Nephron progenitor cell (in vitro differentiated cells): ENCODE measurements around the gene LUZP1.
A peak's percentile ranks its signal among the peaks of the same experiment; 100 is the strongest.

Source experiments
- DNase-seq: peaks from one replicate; pipeline ENCODE4 v3.0.0; 2021
- H3K27ac Mint-ChIP-seq: 2 replicates; pipeline ENCODE4 v1.8.0; 2021; ENCODE audit warnings: mild to moderate bottlenecking, moderate library complexity, mixed read lengths
- H3K27me3 Mint-ChIP-seq: 2 replicates; pipeline ENCODE4 v1.8.0; 2021; ENCODE audit warnings: mild to moderate bottlenecking, low read depth, mixed read lengths; ENCODE audit not compliant: poor library complexity
- H3K36me3 Mint-ChIP-seq: 2 replicates; pipeline ENCODE4 v1.8.0; 2021; ENCODE audit warnings: low read depth, mixed read lengths
- H3K4me1 Mint-ChIP-seq: 2 replicates; pipeline ENCODE4 v1.8.0; 2021; ENCODE audit warnings: mixed read lengths
- H3K4me3 Mint-ChIP-seq: 2 replicates; pipeline ENCODE4 v1.8.0; 2021; ENCODE audit warnings: mild to moderate bottlenecking, moderate library complexity, mixed read lengths
- H3K9me3 Mint-ChIP-seq: 2 replicates; pipeline ENCODE4 v1.8.0; 2021; ENCODE audit warnings: mild to moderate bottlenecking, moderate library complexity, mixed read lengths
- TF ChIP-seq, protein P1 (sequence below): fragments of 200-600 bp; sonication (generic); IDR thresholded peaks from 2 replicates; pipeline ENCODE4 v1.5.0; 2021; ENCODE audit warnings: antibody characterized with exemption

LUZP1 gene

DNA sequence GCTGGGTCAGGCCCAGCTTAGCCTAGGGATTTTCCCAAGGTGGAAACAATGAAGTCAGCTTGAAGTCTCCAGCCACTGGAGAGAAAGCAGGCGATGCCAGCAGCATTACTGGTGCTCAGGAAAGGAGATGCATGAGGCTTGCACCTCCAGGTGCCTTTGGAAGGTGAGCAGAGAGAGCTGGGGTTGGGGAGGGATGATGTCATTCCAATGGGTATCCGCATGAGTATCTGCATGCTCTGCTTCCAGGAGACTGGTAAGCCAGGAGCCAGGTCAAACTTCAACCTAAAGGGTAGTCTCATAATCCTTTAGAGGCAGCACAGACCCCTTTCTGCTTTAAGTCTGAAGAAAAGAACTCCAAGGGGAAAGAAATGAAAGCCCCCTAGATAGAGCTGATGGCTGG is 80.6 kb downstream of the LUZP1 start:
- H3K9me3 Mint-ChIP-seq = no peaks in the 10 kb centered on the region
- H3K4me3 Mint-ChIP-seq = no peak overlapping the region
- H3K4me1 Mint-ChIP-seq = no peaks in the 10 kb centered on the region
- H3K27ac Mint-ChIP-seq = peak overlapping the region; percentile 82
- peaks cover 66% of the 10 kb centered on the region for H3K36me3 Mint-ChIP-seq
- peaks cover 6% of the 10 kb centered on the region for H3K27me3 Mint-ChIP-seq
- TF ChIP-seq, protein P1, sequence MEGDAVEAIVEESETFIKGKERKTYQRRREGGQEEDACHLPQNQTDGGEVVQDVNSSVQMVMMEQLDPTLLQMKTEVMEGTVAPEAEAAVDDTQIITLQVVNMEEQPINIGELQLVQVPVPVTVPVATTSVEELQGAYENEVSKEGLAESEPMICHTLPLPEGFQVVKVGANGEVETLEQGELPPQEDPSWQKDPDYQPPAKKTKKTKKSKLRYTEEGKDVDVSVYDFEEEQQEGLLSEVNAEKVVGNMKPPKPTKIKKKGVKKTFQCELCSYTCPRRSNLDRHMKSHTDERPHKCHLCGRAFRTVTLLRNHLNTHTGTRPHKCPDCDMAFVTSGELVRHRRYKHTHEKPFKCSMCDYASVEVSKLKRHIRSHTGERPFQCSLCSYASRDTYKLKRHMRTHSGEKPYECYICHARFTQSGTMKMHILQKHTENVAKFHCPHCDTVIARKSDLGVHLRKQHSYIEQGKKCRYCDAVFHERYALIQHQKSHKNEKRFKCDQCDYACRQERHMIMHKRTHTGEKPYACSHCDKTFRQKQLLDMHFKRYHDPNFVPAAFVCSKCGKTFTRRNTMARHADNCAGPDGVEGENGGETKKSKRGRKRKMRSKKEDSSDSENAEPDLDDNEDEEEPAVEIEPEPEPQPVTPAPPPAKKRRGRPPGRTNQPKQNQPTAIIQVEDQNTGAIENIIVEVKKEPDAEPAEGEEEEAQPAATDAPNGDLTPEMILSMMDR = no peak
- no peak for DNase-seq

DNA sequence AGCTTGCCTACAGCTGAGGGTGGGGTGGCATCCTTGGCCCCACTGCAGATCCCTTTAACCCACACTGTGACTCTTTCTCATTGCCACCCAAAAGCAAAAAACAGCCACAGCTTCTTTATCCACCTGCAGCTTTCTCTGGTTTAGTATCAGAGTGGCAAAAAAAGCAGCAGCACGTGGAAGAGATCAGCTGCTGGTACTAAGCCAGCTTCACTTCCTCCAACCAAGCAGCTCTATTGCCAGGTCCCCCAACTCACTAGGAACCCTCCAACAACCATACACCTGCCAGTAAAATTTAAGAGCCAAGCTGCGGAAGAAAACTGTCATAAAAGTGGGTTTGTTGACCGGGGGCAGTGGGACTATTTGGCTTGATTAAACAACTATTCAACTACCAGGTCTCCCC is 83.0 kb downstream of the LUZP1 start:
- no peak overlapping the region for H3K4me3 Mint-ChIP-seq
- H3K36me3 Mint-ChIP-seq = peaks cover 80% of the 10 kb centered on the region
- H3K27ac Mint-ChIP-seq = peak overlapping the region; percentile 96
- H3K9me3 Mint-ChIP-seq = no peaks in the 10 kb centered on the region
- H3K4me1 Mint-ChIP-seq = no peaks in the 10 kb centered on the region
- TF ChIP-seq, protein P1 = no peak
- H3K27me3 Mint-ChIP-seq = peaks cover 6% of the 10 kb centered on the region
- no peak for DNase-seq

DNA sequence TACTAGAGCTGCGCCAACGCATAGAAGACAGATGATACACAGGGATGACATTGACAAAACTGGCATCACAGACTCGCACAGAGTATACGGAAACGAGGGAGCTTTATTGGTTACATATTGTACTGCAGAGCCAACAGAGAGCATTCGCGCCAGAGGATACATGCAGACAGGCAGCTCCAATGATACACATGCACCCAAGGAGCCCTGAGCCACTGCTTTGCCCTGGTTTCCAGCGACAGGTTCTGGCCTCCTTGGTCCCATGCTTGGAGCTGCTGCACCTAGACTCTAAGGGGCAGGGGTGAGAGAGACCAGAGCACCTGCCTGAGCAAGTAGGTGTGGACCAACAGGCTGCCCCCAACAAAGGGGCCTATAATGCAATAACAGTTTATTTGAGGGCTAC is 83.8 kb downstream of the LUZP1 start:
- Mint-ChIP-seq H3K4me1 (no peaks in the 10 kb centered on the region), H3K36me3 (peaks cover 83% of the 10 kb centered on the region), H3K27me3 (peaks cover 6% of the 10 kb centered on the region), H3K4me3 (no peak overlapping the region), H3K27ac (peak overlapping the region; percentile 76), H3K9me3 (no peaks in the 10 kb centered on the region)
- TF ChIP-seq, protein P1 = no peak
- no peak for DNase-seq

DNA sequence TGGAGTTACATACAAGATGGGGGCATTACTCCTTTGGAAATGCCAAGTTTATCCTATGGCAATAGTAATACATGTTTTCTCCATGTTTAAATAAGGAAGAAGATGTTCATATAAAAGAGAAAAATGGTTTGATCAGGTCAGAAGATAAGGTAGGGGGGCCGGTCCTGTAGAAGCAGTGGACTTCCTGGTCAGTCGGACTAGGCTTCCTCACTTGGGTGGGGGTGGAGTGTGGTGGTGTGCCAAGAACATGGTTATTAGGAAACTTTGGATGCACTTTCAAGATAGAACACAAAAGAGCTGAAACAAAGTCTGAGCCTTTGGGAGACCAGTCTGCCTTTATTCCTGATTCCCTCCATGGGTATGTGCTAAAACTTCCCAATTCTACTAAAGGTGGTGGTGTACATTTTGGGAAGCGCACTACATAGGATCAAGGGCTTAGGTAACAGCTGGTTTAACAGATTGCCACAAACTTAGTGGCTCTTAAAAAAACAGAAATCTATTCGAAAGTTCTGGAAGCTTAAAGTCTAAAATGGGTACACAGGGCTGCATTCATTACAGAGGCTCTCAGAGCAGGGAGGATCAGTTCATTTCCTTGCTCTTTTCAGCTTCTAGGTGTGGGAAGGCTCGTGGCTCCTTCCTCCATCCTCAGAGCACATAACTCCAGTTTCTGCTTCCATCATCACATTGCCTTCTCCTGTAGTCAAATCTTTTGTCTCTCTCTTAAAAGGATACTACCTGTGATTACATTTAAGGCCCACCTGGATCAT is 84.8 kb downstream of the LUZP1 start:
- H3K4me3 Mint-ChIP-seq = no peak overlapping the region
- TF ChIP-seq, protein P1 = no peak
- no peaks in the 10 kb centered on the region for H3K9me3 Mint-ChIP-seq
- H3K4me1 Mint-ChIP-seq = no peaks in the 10 kb centered on the region
- peak overlapping the region; percentile 64 for H3K27ac Mint-ChIP-seq
- peaks cover 6% of the 10 kb centered on the region for H3K27me3 Mint-ChIP-seq
- no peak for DNase-seq
- peaks cover 92% of the 10 kb centered on the region for H3K36me3 Mint-ChIP-seq

DNA sequence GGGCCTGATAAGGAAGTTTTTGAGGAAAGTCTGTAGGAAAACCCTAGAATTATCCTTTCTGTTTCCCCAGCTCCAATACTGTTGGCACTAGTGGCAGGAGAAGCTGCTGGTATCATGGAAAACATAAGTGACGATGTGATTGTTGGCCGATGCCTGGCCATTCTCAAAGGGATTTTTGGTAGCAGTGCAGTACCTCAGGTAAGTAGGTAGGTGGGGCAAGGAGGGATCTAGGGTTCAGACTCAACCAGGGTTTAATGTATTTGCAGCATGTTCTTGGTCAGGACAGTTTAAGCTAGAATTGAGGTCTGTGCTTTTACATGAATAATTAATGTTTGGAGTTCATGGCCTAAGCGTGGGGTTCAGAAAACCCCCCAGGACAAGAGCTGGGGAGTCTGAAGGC is 87.3 kb downstream of the LUZP1 start:
- Mint-ChIP-seq H3K36me3 (peaks cover 90% of the 10 kb centered on the region), H3K27ac (no peak overlapping the region), H3K27me3 (peaks cover 1% of the 10 kb centered on the region), H3K4me1 (no peaks in the 10 kb centered on the region), H3K9me3 (no peaks in the 10 kb centered on the region), H3K4me3 (no peak overlapping the region)
- DNase-seq = no peak
- TF ChIP-seq, protein P1 = no peak

DNA sequence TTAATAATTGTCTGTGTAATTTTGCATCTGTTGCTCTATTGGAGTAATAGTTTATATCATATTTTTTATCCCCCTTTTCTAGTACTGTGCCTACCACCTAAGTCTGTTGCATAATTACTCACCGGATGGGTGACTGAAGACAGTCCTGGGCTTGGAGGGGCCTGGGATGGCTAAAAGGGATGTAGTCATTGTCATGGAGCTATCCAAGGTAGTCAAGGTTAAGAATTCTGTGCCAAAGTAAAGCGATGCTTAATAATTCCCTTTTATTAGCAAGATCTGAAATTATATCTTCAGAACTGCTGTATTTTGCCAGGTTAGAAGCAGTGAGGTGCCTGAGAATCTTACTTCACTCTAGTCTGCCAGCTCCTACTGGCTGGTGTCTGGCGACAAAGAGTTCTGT is 87.8 kb downstream of the LUZP1 start:
- Mint-ChIP-seq H3K4me1 (no peaks in the 10 kb centered on the region), H3K9me3 (no peaks in the 10 kb centered on the region), H3K27ac (peak overlapping the region; percentile 70), H3K4me3 (no peak overlapping the region), H3K36me3 (peaks cover 90% of the 10 kb centered on the region), H3K27me3 (no peaks in the 10 kb centered on the region)
- TF ChIP-seq, protein P1 = no peak
- DNase-seq = no peak
